Liver (tissue), 3 donors: ENCODE measurements around the gene CSTPP1.
"Not testable (repeated sequence)": the region's sequence is repeated elsewhere in the genome, so short reads cannot be mapped to it uniquely, and the experiment has no call there.

Source experiments
- ATF3 ChIP-seq: IDR thresholded peaks from 2 replicates; pipeline ENCODE4 v1.6.1; 2016; ENCODE audit warnings: antibody characterized with exemption
- CTCF ChIP-seq: fragments of 150-350 bp; IDR thresholded peaks from 2 replicates; pipeline ENCODE4 v1.5.1; 2017; ENCODE audit warnings: improper control_type of control experiment, low read depth, low read length; ENCODE audit not compliant: missing input control
- FOXA1 ChIP-seq: IDR thresholded peaks from 2 replicates; pipeline ENCODE4 v1.6.1; 2016; ENCODE audit warnings: antibody characterized with exemption
- TAF1 ChIP-seq: conservative IDR thresholded peaks from 2 replicates; pipeline ENCODE4 v1.6.1; 2016; ENCODE audit warnings: antibody characterized with exemption, mild to moderate bottlenecking
- TF ChIP-seq, protein P1 (sequence below): IDR thresholded peaks from 2 replicates; pipeline ENCODE4 v1.6.1; 2016; ENCODE audit warnings: antibody characterized with exemption, mild to moderate bottlenecking
- donor health status: healthy.
- donor health status: healthy.

DNA sequence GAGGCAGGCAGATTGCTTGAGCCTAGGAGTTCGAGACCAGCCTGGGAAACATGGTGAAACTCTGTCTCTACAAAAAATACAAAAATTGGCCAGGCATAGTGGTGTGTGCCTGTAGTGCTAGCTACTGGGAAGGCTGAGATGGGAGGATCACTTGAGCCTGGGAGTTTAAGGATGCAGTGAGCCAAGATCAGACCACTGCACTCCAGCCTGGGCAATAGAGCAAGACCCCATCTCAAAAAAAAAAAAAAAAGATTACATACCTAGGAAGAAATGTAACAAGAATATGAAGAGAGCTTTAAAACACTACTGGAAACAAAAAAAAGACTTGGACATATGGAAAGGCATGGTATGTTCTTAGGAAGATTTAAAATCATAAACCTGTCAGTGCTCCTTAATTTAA is 144.2 kb downstream of the CSTPP1 start:
- TF ChIP-seq FOXA1, CTCF, TAF1, ATF3: not testable (repeated sequence)
- TF ChIP-seq, protein P1, sequence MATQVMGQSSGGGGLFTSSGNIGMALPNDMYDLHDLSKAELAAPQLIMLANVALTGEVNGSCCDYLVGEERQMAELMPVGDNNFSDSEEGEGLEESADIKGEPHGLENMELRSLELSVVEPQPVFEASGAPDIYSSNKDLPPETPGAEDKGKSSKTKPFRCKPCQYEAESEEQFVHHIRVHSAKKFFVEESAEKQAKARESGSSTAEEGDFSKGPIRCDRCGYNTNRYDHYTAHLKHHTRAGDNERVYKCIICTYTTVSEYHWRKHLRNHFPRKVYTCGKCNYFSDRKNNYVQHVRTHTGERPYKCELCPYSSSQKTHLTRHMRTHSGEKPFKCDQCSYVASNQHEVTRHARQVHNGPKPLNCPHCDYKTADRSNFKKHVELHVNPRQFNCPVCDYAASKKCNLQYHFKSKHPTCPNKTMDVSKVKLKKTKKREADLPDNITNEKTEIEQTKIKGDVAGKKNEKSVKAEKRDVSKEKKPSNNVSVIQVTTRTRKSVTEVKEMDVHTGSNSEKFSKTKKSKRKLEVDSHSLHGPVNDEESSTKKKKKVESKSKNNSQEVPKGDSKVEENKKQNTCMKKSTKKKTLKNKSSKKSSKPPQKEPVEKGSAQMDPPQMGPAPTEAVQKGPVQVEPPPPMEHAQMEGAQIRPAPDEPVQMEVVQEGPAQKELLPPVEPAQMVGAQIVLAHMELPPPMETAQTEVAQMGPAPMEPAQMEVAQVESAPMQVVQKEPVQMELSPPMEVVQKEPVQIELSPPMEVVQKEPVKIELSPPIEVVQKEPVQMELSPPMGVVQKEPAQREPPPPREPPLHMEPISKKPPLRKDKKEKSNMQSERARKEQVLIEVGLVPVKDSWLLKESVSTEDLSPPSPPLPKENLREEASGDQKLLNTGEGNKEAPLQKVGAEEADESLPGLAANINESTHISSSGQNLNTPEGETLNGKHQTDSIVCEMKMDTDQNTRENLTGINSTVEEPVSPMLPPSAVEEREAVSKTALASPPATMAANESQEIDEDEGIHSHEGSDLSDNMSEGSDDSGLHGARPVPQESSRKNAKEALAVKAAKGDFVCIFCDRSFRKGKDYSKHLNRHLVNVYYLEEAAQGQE = not testable (repeated sequence)
